ENCODE data around the gene WDR90.
A peak's percentile ranks its signal among the peaks of the same experiment; 100 is the strongest.

The WDR90 gene

GRCh38 chr16:678858-679813, 30.0 kb downstream of the WDR90 start:
- in situ Hi-C loops (cut with MboI; ENCODE audit: low pct_unique_long_range_greater_than_20kb, low sequenced_read_pairs, unreplicated experiment), result no loop called here
- peak; percentile 70 for DNase-seq (ENCODE audit: low spot score)
- TF ChIP-seq CTCF (IDR thresholded peaks at IDR 0.05; ENCODE audit: extremely low read depth, insufficient read depth, missing control alignments), result no peak

DNA sequence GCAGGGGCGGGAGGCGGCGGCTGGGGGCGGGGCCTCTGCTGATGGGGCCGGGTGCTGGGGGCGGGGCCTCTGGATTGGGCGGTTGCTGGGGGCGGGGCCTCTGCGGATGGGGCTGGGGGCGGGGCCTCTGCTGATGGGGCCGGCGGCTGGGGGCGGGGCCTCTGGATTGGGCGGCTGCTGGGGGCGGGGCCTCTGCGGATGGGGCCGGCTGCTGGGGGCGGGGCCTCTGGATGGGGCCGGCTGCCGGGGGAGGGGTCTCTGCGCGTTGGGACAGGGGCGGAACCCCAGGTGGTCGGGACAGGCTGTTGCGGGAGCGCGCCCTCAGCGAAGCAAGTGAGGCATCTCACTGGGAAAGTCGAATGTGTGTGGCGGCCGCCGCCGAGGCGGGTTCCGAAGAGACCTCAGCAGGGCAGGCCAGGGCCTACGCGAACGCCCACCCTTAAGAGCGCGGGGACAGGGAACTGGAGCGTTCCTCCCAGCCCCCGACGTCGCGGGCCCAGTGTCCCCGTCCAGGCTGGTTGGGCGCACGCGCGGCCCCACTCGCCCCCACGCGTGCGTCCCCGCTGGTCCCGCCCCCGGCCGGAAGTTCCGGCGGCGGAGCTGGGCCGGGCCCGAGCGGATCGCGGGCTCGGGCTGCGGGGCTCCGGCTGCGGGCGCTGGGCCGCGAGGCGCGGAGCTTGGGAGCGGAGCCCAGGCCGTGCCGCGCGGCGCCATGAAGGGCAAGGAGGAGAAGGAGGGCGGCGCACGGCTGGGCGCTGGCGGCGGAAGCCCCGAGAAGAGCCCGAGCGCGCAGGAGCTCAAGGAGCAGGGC, 30.9 kb downstream of the WDR90 start, which contains the start of gene STUB1:
TSS of gene STUB1 (plus strand) at position 597 of the 811 bp plus-strand sequence. CDS start at position 713, 116 bp downstream.
- peak; percentile 92 for DNase-seq (ENCODE audit: low spot score)
- no peak for TF ChIP-seq CTCF (IDR thresholded peaks at IDR 0.05; ENCODE audit: extremely low read depth, insufficient read depth, missing control alignments)
- in situ Hi-C loops (cut with MboI; ENCODE audit: low pct_unique_long_range_greater_than_20kb, low sequenced_read_pairs, unreplicated experiment), result no loop called here

GRCh38 chr16:680625-680945, 31.4 kb downstream of the WDR90 start:
- in situ Hi-C loops (cut with MboI; ENCODE audit: low pct_unique_long_range_greater_than_20kb, low sequenced_read_pairs, unreplicated experiment), result no loop called here
- TF ChIP-seq CTCF (IDR thresholded peaks at IDR 0.05; ENCODE audit: extremely low read depth, insufficient read depth, missing control alignments), result no peak
- DNase-seq (ENCODE audit: low spot score), result no peak

- TF ChIP-seq CTCF (IDR thresholded peaks at IDR 0.05; ENCODE audit: extremely low read depth, insufficient read depth, missing control alignments), result peak; percentile 25
- DNase-seq (ENCODE audit: low spot score), result no peak
- in situ Hi-C loops (cut with MboI; ENCODE audit: low pct_unique_long_range_greater_than_20kb, low sequenced_read_pairs, unreplicated experiment), result no loop called here
Measured at GRCh38 chr16:680967-681745, 32.0 kb downstream of the WDR90 start.

DNA sequence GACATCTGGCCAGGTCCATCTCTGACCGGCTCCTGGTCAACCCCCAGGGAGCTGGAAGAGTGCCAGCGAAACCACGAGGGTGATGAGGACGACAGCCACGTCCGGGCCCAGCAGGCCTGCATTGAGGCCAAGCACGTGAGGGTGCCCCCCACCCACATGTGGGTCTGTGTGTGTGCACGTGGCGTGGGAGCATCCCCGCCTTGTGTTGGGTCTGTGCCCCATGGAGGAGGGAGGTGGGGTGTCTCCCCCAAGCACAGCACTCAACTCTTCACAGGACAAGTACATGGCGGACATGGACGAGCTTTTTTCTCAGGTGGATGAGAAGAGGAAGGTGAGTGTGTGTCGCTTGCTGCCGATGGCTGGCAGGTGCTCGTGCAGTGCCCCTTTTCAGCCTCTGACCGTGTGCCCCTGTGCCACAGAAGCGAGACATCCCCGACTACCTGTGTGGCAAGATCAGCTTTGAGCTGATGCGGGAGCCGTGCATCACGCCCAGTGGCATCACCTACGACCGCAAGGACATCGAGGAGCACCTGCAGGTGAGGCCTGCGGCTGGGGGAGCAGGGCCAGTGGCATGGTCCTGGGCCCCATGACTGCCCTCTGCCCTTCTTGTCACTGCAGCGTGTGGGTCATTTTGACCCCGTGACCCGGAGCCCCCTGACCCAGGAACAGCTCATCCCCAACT, 32.7 kb downstream of the WDR90 start:
- TF ChIP-seq CTCF (IDR thresholded peaks at IDR 0.05; ENCODE audit: extremely low read depth, insufficient read depth, missing control alignments), result no peak
- no peak for DNase-seq (ENCODE audit: low spot score)
- in situ Hi-C loops (cut with MboI; ENCODE audit: low pct_unique_long_range_greater_than_20kb, low sequenced_read_pairs, unreplicated experiment), result no loop called here
